Common myeloid progenitor, CD34-positive (primary cell): Measurements from ENCODE around the gene GTF2A2. TPM values are rescaled to one million over a fixed set of nuclear protein-coding genes. Genes with fewer than 3 reads are reported as not detected.
"Not testable (repeated sequence)": the region's sequence is repeated elsewhere in the genome, so short reads cannot be mapped to it uniquely, and the experiment has no call there.

Experiments used
- CTCF ChIA-PET: fragments of 350-600 bp; sonication (Branson Sonifier 250); formaldehyde crosslinking; loops from one replicate; lab custom pipeline; 2021; ENCODE audit warnings: antibody characterized with exemption; lab: Charles Lee
- POLR2A ChIA-PET: fragments of 350-600 bp; sonication (Branson Sonifier 250); formaldehyde crosslinking; loops from one replicate; lab custom pipeline; 2021; ENCODE audit warnings: antibody characterized with exemption; lab: Charles Lee
- DNase-seq, 3 donors: peaks; one replicate each; pipeline versions ENCODE4 v3.0.0 to v3.0.0-alpha.2; 2013
- H3K27ac ChIP-seq, 2 experiments: 1 replicate in 1 of 2; 2 replicates in 1 of 2; pipeline ENCODE4 v1.7.0; 2013; ENCODE audit warnings: inconsistent platforms in 2 of 2, low read length in 2 of 2, mild to moderate bottlenecking in 2 of 2, low read depth in 1 of 2, moderate library complexity in 1 of 2; ENCODE audit not compliant: severe bottlenecking in 2 of 2, insufficient read depth in 1 of 2, poor library complexity in 1 of 2
- H3K27me3 ChIP-seq, 5 experiments: replicated peaks in 2 of 5; 1 replicate in 3 of 5; 2 replicates in 2 of 5; pipeline versions ENCODE4 v1.6.1 to v1.7.0; 2013; ENCODE audit warnings: low read length in 4 of 5, mild to moderate bottlenecking in 2 of 5, moderate library complexity in 2 of 5, inconsistent platforms in 1 of 5; ENCODE audit not compliant: insufficient read depth in 5 of 5, control insufficient read depth in 4 of 5
- H3K36me3 ChIP-seq, 4 experiments: 1 replicate in 2 of 4; 2 replicates in 2 of 4; pipeline versions ENCODE4 v1.6.1 to v1.7.0; 2013; ENCODE audit warnings: low read length in 3 of 4, control low read depth in 1 of 4, mild to moderate bottlenecking in 1 of 4; ENCODE audit not compliant: control insufficient read depth in 4 of 4, insufficient read depth in 4 of 4
- H3K4me1 ChIP-seq, 4 experiments: 1 replicate in 3 of 4; 2 replicates in 1 of 4; pipeline versions ENCODE4 v1.6.1 to v1.7.1; 2013; ENCODE audit warnings: low read length in 3 of 4, mild to moderate bottlenecking in 3 of 4, control low read depth in 1 of 4, inconsistent platforms in 1 of 4, moderate library complexity in 1 of 4; ENCODE audit not compliant: control insufficient read depth in 4 of 4, insufficient read depth in 4 of 4; ENCODE audit errors: control extremely low read depth in 1 of 4
- H3K4me3 ChIP-seq, 7 experiments: 1 replicate in 4 of 7; 2 replicates in 3 of 7; pipeline versions ENCODE4 v1.5.1 to v1.7.0; 2013; ENCODE audit warnings: mild to moderate bottlenecking in 7 of 7, low read length in 6 of 7, moderate library complexity in 6 of 7, inconsistent platforms in 2 of 7, low read depth in 2 of 7, control low read depth in 1 of 7; ENCODE audit not compliant: insufficient read depth in 4 of 7, control insufficient read depth in 1 of 7; ENCODE audit errors: extremely low read depth in 1 of 7
- H3K9me3 ChIP-seq, 5 experiments: 1 replicate in 4 of 5; 2 replicates in 1 of 5; pipeline versions ENCODE4 v1.6.1 to v1.7.1; 2013; ENCODE audit warnings: low read length in 4 of 5, mild to moderate bottlenecking in 2 of 5, inconsistent platforms in 1 of 5, low read depth in 1 of 5, moderate library complexity in 1 of 5; ENCODE audit not compliant: control insufficient read depth in 4 of 5, insufficient read depth in 2 of 5; ENCODE audit errors: control extremely low read depth in 1 of 5
- WGBS: methylation state at CpG from one replicate; pipeline ENCODE4 v1.1.5; 2013; ENCODE audit not compliant: insufficient coverage; 5-methylcytosine and 5-hydroxymethylcytosine counted together
- polyA plus RNA-seq: library from polyadenylated mRNA; unstranded; fragments of 120-200 nt; gene quantifications from one replicate; pipeline ENCODE4 v1.2.1, GENCODE V29; 2013

The GTF2A2 gene, protein sequence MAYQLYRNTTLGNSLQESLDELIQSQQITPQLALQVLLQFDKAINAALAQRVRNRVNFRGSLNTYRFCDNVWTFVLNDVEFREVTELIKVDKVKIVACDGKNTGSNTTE
- polyA plus RNA-seq, result 132 TPM

DNA sequence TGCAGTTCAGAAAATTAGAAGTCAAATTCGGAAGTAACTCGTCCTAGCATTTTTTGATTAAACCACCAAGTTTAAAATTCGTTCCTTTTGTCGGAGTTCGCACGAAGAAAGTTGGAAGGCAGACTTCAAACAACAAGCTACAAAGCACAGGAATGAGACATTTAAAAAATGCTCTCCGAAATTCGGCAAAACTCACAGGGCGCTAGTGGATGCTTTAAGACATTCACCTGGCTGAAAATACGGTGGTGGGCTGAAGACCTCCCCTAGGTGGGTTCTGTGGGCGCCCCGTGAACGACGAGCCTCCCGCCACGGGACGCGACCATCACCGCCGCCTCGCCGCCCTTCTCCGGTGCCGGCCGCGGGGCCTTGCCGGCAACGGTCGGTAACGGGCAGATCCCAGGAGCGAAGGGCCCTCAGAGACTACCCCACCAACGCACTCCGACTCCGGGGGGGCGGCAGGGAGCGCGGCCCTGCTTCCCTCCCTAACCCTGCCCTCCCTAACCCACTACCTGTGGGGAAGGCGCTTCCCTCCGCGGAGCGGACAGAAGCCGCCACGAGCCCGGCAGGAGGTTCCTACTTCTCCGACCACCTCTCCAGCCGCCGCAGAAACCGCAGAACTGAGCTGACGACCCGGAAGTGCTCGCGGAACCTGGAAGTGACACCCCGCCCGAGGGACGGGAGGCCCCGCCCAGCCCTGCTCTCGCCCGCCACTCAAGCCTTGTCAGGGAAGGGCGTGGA, at the start of gene GTF2A2:
GTF2A2 (minus strand) TSS at position 619 of the 738 bp plus-strand sequence. CDS start 5,238 bp downstream, outside the sequence.
- Histone ChIP-seq H3K36me3 (peaks cover 15 to 38% (median 29%) of the 10 kb centered on the region in 4 experiments), H3K4me1 (peaks cover 5 to 32% (median 17%) of the 10 kb centered on the region in 4 experiments), H3K27me3 (no peaks in the 10 kb centered on the region), H3K9me3 (peaks cover 0 to 2% (median 0%) of the 10 kb centered on the region in 5 experiments), H3K4me3 (peak within 1 kb of the TSS; percentile 42 to 88 (median 82)), H3K27ac (peak within 1 kb of the TSS; percentile 58 to 85)
- POLR2A ChIA-PET, result interaction anchor here (0.6 to 1.3 kb wide), 7 partner anchors 12 to 768 kb away, joined by 3 to 5 read pairs (median 4); partner anchors contain the start of gene BNIP2
- WGBS, result under 1% methylated on average over 53 of the region's 59 CpGs
- CTCF ChIA-PET, result interaction anchor here (0.9 to 1.3 kb wide), 3 partner anchors 16 to 1350 kb away, joined by 4 read pairs; no protein-coding TSS in a partner anchor
- peak; percentile 96 to 98 (median 98) for DNase-seq

GRCh38 chr15:59703979-59704796, 46.9 kb upstream of the GTF2A2 start:
- ChIA-PET CTCF (no interaction called here), POLR2A (no interaction called here)
- no peak overlapping the region for H3K4me3 ChIP-seq
- H3K9me3 ChIP-seq, result peaks cover 0 to 3% (median 0%) of the 10 kb centered on the region in 5 experiments
- no peaks in the 10 kb centered on the region for H3K27me3 ChIP-seq
- H3K36me3 ChIP-seq, result no peaks in the 10 kb centered on the region
- DNase-seq, result no peak
- H3K4me1 ChIP-seq, result no peaks in the 10 kb centered on the region
- H3K27ac ChIP-seq, result no peak overlapping the region
- 100% methylated on average over 3 of the region's 6 CpGs for WGBS

DNA sequence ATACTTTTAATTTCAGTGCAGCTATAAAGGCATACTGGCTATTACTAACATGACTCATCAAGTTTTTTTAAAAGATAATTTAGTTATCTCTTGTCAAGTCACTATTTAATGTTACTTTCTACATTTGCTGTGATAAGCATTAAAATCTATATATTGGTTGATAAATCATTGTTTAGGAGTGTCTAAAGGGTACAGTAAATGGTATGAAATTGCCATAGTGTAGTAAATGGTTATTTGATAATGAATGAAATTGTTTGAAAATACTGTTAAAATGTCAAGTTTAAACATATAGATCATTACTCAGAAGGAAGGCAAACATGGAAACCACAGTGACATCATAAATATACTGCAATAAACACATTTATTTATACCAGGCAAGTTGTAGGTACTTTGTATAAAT, 45.0 kb upstream of the GTF2A2 start:
- H3K4me1 ChIP-seq, result no peaks in the 10 kb centered on the region
- H3K36me3 ChIP-seq, result no peaks in the 10 kb centered on the region
- CTCF ChIA-PET, result no interaction called here
- no peaks in the 10 kb centered on the region for H3K27me3 ChIP-seq
- H3K27ac ChIP-seq, result no peak overlapping the region
- POLR2A ChIA-PET, result no interaction called here
- no peak overlapping the region for H3K4me3 ChIP-seq
- no peak for DNase-seq
- H3K9me3 ChIP-seq, result no peaks in the 10 kb centered on the region

DNA sequence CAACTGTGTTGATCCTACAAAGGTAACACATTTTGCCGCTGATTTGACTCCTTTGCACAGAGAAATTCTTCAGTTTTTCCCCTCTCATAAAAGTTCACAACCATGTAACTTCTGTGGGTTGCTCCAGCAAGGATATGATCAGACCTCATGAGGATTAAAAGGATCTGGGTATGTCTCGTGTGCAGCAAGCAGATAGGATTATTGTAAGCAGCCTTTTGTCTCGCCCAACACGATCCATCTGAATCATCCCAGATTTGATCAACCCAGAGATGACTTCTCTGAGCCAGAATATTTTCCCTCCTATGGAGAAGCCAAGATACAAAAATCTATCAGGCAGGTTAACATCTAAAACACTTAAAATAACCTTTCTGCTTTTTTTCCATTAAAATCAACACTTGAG, 44.6 kb upstream of the GTF2A2 start:
- ChIA-PET CTCF (no interaction called here), POLR2A (no interaction called here)
- DNase-seq, result no peak

DNA sequence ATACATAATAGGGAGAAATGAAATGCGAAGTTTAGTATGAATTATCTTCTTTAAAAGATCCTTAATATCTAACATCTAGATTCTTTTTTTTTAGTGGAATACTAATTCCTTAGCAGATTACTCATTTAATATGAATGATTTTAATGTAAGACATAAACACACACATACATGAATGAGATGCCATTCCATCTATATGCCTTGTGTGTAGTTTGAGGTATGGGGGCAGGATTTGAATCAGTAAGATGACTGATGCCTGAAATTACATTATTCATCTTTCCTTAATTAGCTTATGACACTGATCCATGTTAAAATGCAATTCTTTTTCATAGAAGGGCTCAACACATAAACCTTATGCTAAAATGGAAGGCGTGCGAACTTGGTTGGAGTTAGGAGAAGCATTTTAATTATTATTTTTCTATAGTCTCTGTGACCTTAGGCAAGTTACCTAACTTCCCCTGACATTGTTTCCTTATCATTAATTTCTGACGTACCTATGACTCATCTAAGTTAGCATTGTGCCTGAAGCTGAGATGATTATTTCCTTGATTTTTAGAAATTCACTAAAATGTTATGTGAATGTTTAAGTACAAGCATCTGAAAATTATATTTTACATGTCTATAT, 42.6 kb upstream of the GTF2A2 start:
- CTCF ChIA-PET, result interaction anchor here (2.0 kb wide), 1 partner anchor 9 kb away, joined by 10 read pairs; no protein-coding TSS in a partner anchor
- no peaks in the 10 kb centered on the region for H3K27me3 ChIP-seq
- WGBS, result no CpG with 5 or more reads among the region's 4 CpGs
- no peak overlapping the region for H3K27ac ChIP-seq
- no peak overlapping the region for H3K4me3 ChIP-seq
- H3K9me3 ChIP-seq, result no peaks in the 10 kb centered on the region
- POLR2A ChIA-PET, result no interaction called here
- DNase-seq, result no peak
- H3K36me3 ChIP-seq, result no peaks in the 10 kb centered on the region
- no peaks in the 10 kb centered on the region for H3K4me1 ChIP-seq

More for the DNA sequence above, 44.6 kb upstream of the GTF2A2 start:
- no peak overlapping the region for H3K27ac ChIP-seq
- no peak overlapping the region for H3K4me3 ChIP-seq
- WGBS, result 95% methylated on average over 4 of the region's 4 CpGs
- H3K36me3 ChIP-seq, result no peaks in the 10 kb centered on the region
- no peaks in the 10 kb centered on the region for H3K27me3 ChIP-seq
- no peaks in the 10 kb centered on the region for H3K9me3 ChIP-seq
- H3K4me1 ChIP-seq, result no peaks in the 10 kb centered on the region

DNA sequence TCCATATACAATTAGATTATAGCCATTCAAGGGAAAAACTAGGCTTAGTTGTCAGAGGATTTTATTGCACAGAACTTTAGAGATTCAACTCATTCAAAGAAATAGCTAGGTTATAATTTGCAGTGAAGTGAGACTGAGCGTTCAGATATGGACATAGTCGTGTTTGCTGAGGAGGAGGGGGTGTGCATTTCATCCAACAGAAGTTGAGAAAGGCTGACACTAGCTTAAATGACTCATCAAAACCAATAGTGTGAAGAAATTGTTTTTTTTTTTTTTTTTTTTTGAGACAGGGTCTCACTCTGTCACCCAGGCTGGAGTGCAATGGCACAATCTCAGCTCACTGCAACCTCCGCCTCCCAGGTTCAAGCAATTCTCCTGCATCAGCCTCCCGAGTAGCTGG, 40.8 kb upstream of the GTF2A2 start:
- H3K27me3 ChIP-seq, H3K4me1 ChIP-seq, POLR2A ChIA-PET, H3K9me3 ChIP-seq, H3K36me3 ChIP-seq, CTCF ChIA-PET, H3K27ac ChIP-seq, H3K4me3 ChIP-seq: not testable (repeated sequence)
- peak in 1 of 3 donors; percentile 21 for DNase-seq
- WGBS, result 100% methylated on average over 1 of the region's 4 CpGs
